ENCODE data around the gene SEMA5A. TPM values are rescaled to one million over a fixed set of nuclear protein-coding genes. Genes with fewer than 3 reads are reported as not detected.

The SEMA5A gene
- total and polyA plus RNA-seq, 2 of the 8 experiments (the other 6 are each of a cell fraction or from before 2014, with no cell fraction given) = 5.3 to 8.9 TPM

- H3K23ac ChIP-seq (ENCODE audit: insufficient read length) = no peak overlapping the region
- no peak overlapping the region for H3K4me3 ChIP-seq (ENCODE audit: extremely low read depth in 1 of 4, insufficient read depth in 2 of 4, low read depth in 3 of 4, low read length in 4 of 4)
- no peak overlapping the region for H4K91ac ChIP-seq (replicated peaks; ENCODE audit: insufficient read length, low read length)
- H2BK20ac ChIP-seq (ENCODE audit: low read length) = no peak overlapping the region
- H3K4me1 ChIP-seq (replicated peaks in 1 of 4; ENCODE audit: control insufficient read depth in 3 of 4, insufficient read depth in 4 of 4, low read length in 3 of 4) = no peaks in the 10 kb centered on the region; a peak in 3 of 7 replicates
- no peak overlapping the region for H2AK5ac ChIP-seq (ENCODE audit: low read depth, low read length)
- H4K20me1 ChIP-seq (replicated peaks in 1 of 2; ENCODE audit: control insufficient read depth in 1 of 2, insufficient read depth in 2 of 2, low read length in 2 of 2) = no peaks in the 10 kb centered on the region
- H3K27me3 ChIP-seq (replicated peaks in 1 of 4; ENCODE audit: control insufficient read depth in 3 of 4, extremely low read depth in 1 of 4, insufficient read depth in 3 of 4, low read length in 3 of 4) = no peaks in the 10 kb centered on the region
- no peaks in the 10 kb centered on the region for H3K23me2 ChIP-seq (ENCODE audit: low read depth, low read length)
- ChIA-PET CTCF (ENCODE audit: partially characterized antibody) (no interaction called here), POLR2A (ENCODE audit: partially characterized antibody) (interaction anchor here (0.6 kb wide), 1 partner anchor 13 kb away, joined by 3 read pairs; no protein-coding TSS in a partner anchor)
- H2BK12ac ChIP-seq (ENCODE audit: low read depth, low read length) = no peak overlapping the region
- no peak overlapping the region for H3K4me2 ChIP-seq (ENCODE audit: insufficient read depth in 1 of 2, low read depth in 2 of 2, low read length in 2 of 2)
- DNase-seq (ENCODE audit: low read depth in 1 of 2, low spot score in 2 of 2) (no peak), FAIRE-seq (no peak)
- H3K79me2 ChIP-seq (ENCODE audit: control insufficient read depth in 1 of 2, insufficient read depth in 2 of 2, low read length in 2 of 2) = no peaks in the 10 kb centered on the region
- WGBS, 2 experiments (ENCODE audit: extremely low coverage in 1 of 2, insufficient coverage in 1 of 2, insufficient read length in 1 of 2, insufficient replicate concordance in 2 of 2, low coverage in 1 of 2, low lambda C conversion rate in 2 of 2, missing lambda C conversion rate in 1 of 2) = 90% methylated on average over 7 of the region's 7 CpGs; no CpG with 5 or more reads in 1 of the 2 experiments
- no peak overlapping the region for H3K56ac ChIP-seq (replicated peaks; ENCODE audit: insufficient read length, low read depth, low read length)
- no peak overlapping the region for H3K4ac ChIP-seq (replicated peaks; ENCODE audit: insufficient read length, low read depth, low read length)
- no peaks in the 10 kb centered on the region for H3K36me3 ChIP-seq (ENCODE audit: control insufficient read depth in 2 of 4, insufficient read depth in 4 of 4, low read length in 3 of 4)
- H3K79me1 ChIP-seq (ENCODE audit: low read depth, low read length) = no peaks in the 10 kb centered on the region
- peaks cover 13 to 15% of the 10 kb centered on the region in 2 experiments; a peak in 3 of 4 replicates for H3K9me3 ChIP-seq (ENCODE audit: insufficient read depth in 2 of 2, low read depth in 1 of 2, low read length in 1 of 2)
- no peak overlapping the region for H2AFZ ChIP-seq (ENCODE audit: low read length)
- H2BK5ac ChIP-seq (ENCODE audit: low read depth, low read length) = no peak overlapping the region
- H4K8ac ChIP-seq (ENCODE audit: extremely low read depth, insufficient read depth, low read length) = no peak overlapping the region
- no peak overlapping the region for H2BK15ac ChIP-seq (ENCODE audit: low read length)
- H4K5ac ChIP-seq (ENCODE audit: insufficient read length, low read depth, low read length) = no peak overlapping the region
- no peak overlapping the region for H3K14ac ChIP-seq (ENCODE audit: insufficient read length)
- H2BK120ac ChIP-seq (replicated peaks; ENCODE audit: low read depth, low read length) = no peak overlapping the region
- H3K18ac ChIP-seq (ENCODE audit: extremely low read depth, low read length) = no peak overlapping the region
- no peak overlapping the region for H3K9ac ChIP-seq (replicated peaks in 1 of 4; ENCODE audit: extremely low read depth in 1 of 4, low read depth in 3 of 4, low read length in 3 of 4)
- H3K27ac ChIP-seq (ENCODE audit: low read depth, low read length) = no peak overlapping the region
- no peak for TF ChIP-seq ZNF274 (IDR thresholded peaks at IDR 0.05; ENCODE audit: borderline replicate concordance, extremely low read depth, low read length)
- TF ChIP-seq YY1 (IDR thresholded peaks at IDR 0.05; ENCODE audit: low read depth, low read length) = no peak
- TF ChIP-seq EGR1 (IDR thresholded peaks at IDR 0.05; ENCODE audit: borderline replicate concordance, low read depth, low read length) = no peak
- no peak for TF ChIP-seq GABPA (IDR thresholded peaks at IDR 0.05; ENCODE audit: borderline replicate concordance, insufficient read depth, low read length)
- TF ChIP-seq CEBPB (IDR thresholded peaks at IDR 0.05; ENCODE audit: low read depth, low read length) = no peak
- no peak for TF ChIP-seq TEAD4 (IDR thresholded peaks at IDR 0.05; ENCODE audit: low read depth, low read length)
- no peak for TF ChIP-seq SIRT6 (IDR thresholded peaks at IDR 0.05; ENCODE audit: low read length)
Observed at GRCh38 chr5:9479361-9479760, 66.5 kb downstream of the SEMA5A start.

All from H1 (cell line).